ENCODE measurements around the gene CHST11. TPM values are rescaled to one million over a fixed set of nuclear protein-coding genes. Genes with fewer than 3 reads are reported as not detected.
"Not testable (repeated sequence)": the region's sequence is repeated elsewhere in the genome, so short reads cannot be mapped to it uniquely, and the experiment has no call there.

Gene CHST11
- total RNA-seq, 1 donor from 2014 or later, result 46.2 TPM

GRCh38 chr12:104742551-104743201 lies 285.9 kb downstream of the CHST11 start:
- Histone ChIP-seq H3K27ac (no peak overlapping the region), H3K4me3 (no peak overlapping the region), H3K9me3 (no peaks in the 10 kb centered on the region), H3K4me1 (peaks cover 46% of the 10 kb centered on the region), H3K27me3 (ENCODE audit: low read depth) (no peaks in the 10 kb centered on the region), H3K36me3 (no peaks in the 10 kb centered on the region)
- DNase-seq (no peak), ATAC-seq (no peak)
- intact Hi-C loops (cut with DNase I), result no loop called here
- no peak for TF ChIP-seq CTCF (IDR thresholded peaks at IDR 0.05)

- H3K36me3 ChIP-seq, result no peaks in the 10 kb centered on the region
- no peak overlapping the region for H3K4me3 ChIP-seq
- H3K9me3 ChIP-seq, result no peaks in the 10 kb centered on the region
- no peak for TF ChIP-seq CTCF (IDR thresholded peaks at IDR 0.05)
- intact Hi-C loops (cut with DNase I), result no loop called here
- H3K27me3 ChIP-seq (ENCODE audit: low read depth), result no peaks in the 10 kb centered on the region
- ATAC-seq (no peak), DNase-seq (no peak)
- H3K27ac ChIP-seq, result no peak overlapping the region
- peaks cover 49% of the 10 kb centered on the region for H3K4me1 ChIP-seq
These were observed 286.4 kb downstream of the CHST11 start for GRCh38 chr12:104743202-104743580.

- H3K36me3 ChIP-seq; intact Hi-C loops (cut with DNase I); DNase-seq; H3K27ac ChIP-seq; ATAC-seq; H3K4me3 ChIP-seq; H3K27me3 ChIP-seq (ENCODE audit: low read depth); H3K9me3 ChIP-seq: not testable (repeated sequence)
- H3K4me1 ChIP-seq, result peaks cover 52% of the 10 kb centered on the region
These were observed 287.2 kb downstream of the CHST11 start for GRCh38 chr12:104743753-104744548.

GRCh38 chr12:104746467-104747088 lies 289.8 kb downstream of the CHST11 start:
- no peaks in the 10 kb centered on the region for H3K27me3 ChIP-seq (ENCODE audit: low read depth)
- no peak for ATAC-seq
- intact Hi-C loops (cut with DNase I), result no loop called here
- H3K9me3 ChIP-seq, result no peaks in the 10 kb centered on the region
- no peak overlapping the region for H3K4me3 ChIP-seq
- H3K27ac ChIP-seq, result no peak overlapping the region
- no peaks in the 10 kb centered on the region for H3K36me3 ChIP-seq
- DNase-seq, result no peak
- peaks cover 53% of the 10 kb centered on the region for H3K4me1 ChIP-seq
- TF ChIP-seq CTCF (IDR thresholded peaks at IDR 0.05), result no peak

- intact Hi-C loops (cut with DNase I), result no loop called here
- Histone ChIP-seq H3K4me3 (no peak overlapping the region), H3K27me3 (ENCODE audit: low read depth) (no peaks in the 10 kb centered on the region), H3K27ac (no peak overlapping the region), H3K9me3 (no peaks in the 10 kb centered on the region), H3K4me1 (peaks cover 45% of the 10 kb centered on the region), H3K36me3 (no peaks in the 10 kb centered on the region)
- ATAC-seq (no peak), DNase-seq (no peak)
- no peak for TF ChIP-seq CTCF (IDR thresholded peaks at IDR 0.05)
These were observed 290.6 kb downstream of the CHST11 start for GRCh38 chr12:104747330-104747729.

GRCh38 chr12:104747955-104748354 lies 291.2 kb downstream of the CHST11 start:
- intact Hi-C loops (cut with DNase I), result no loop called here
- Histone ChIP-seq H3K36me3 (no peaks in the 10 kb centered on the region), H3K9me3 (no peaks in the 10 kb centered on the region), H3K4me1 (peaks cover 41% of the 10 kb centered on the region), H3K4me3 (no peak overlapping the region), H3K27me3 (ENCODE audit: low read depth) (no peaks in the 10 kb centered on the region), H3K27ac (no peak overlapping the region)
- ATAC-seq, result no peak
- TF ChIP-seq CTCF (IDR thresholded peaks at IDR 0.05), result no peak
- no peak for DNase-seq

All from lower lobe of right lung (tissue), 2 donors.